Sigmoid colon (tissue), 4 donors: Measurements from ENCODE around the gene ADCK1.

Source experiments
- POLR2AphosphoS5 ChIP-seq, 4 donors: sonication (generic); formaldehyde crosslinking; IDR thresholded peaks; one replicate each; pipeline ENCODE4 v1.6.1; 2017; ENCODE audit warnings: antibody characterized with exemption in 4 of 4
- TF ChIP-seq, protein P1 (sequence below), 4 experiments: fragments of 450-650 bp in 3 of 4; fragments of 200-600 bp in 1 of 4; IDR thresholded peaks; one replicate each; pipeline ENCODE4 v1.5.1; 2016 to 2019; ENCODE audit warnings: antibody characterized with exemption in 4 of 4, mild to moderate bottlenecking in 3 of 4, moderate library complexity in 2 of 4

DNA sequence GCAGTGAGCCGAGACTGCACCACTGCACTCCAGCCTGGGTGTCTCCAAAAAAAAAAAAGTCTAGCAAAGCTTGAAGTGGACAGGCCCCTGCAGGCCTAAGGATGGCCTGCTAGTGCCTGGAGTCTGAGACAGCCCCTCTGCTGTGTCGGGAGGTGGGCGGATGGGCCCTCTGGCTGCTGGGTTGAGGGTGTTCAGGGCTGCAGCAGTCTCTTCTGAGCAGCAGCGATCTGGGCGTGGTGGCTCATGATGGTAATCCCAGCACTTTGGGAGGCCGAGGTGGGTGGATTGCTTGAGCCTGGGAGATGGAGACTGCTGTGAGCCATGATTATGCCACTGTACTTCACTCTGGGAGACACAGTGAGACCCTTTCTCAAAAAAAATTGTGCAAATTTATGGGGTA is 57.0 kb downstream of the ADCK1 start:
- TF ChIP-seq, protein P1, sequence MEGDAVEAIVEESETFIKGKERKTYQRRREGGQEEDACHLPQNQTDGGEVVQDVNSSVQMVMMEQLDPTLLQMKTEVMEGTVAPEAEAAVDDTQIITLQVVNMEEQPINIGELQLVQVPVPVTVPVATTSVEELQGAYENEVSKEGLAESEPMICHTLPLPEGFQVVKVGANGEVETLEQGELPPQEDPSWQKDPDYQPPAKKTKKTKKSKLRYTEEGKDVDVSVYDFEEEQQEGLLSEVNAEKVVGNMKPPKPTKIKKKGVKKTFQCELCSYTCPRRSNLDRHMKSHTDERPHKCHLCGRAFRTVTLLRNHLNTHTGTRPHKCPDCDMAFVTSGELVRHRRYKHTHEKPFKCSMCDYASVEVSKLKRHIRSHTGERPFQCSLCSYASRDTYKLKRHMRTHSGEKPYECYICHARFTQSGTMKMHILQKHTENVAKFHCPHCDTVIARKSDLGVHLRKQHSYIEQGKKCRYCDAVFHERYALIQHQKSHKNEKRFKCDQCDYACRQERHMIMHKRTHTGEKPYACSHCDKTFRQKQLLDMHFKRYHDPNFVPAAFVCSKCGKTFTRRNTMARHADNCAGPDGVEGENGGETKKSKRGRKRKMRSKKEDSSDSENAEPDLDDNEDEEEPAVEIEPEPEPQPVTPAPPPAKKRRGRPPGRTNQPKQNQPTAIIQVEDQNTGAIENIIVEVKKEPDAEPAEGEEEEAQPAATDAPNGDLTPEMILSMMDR (IDR thresholded peaks at IDR 0.05): no peak
- no peak for TF ChIP-seq POLR2AphosphoS5 (IDR thresholded peaks at IDR 0.05)
